ENCODE results near the gene ANKRD6.

The ANKRD6 gene

GRCh38 chr6:89564752-89565427, 131.9 kb downstream of the ANKRD6 start:
- no peak for DNase-seq (ENCODE audit: low spot score)

GRCh38 chr6:89566008-89566800, 133.3 kb downstream of the ANKRD6 start:
- no peak for DNase-seq (ENCODE audit: low spot score)

GRCh38 chr6:89566930-89567629, 134.1 kb downstream of the ANKRD6 start:
- DNase-seq (ENCODE audit: low spot score), result no peak

DNA sequence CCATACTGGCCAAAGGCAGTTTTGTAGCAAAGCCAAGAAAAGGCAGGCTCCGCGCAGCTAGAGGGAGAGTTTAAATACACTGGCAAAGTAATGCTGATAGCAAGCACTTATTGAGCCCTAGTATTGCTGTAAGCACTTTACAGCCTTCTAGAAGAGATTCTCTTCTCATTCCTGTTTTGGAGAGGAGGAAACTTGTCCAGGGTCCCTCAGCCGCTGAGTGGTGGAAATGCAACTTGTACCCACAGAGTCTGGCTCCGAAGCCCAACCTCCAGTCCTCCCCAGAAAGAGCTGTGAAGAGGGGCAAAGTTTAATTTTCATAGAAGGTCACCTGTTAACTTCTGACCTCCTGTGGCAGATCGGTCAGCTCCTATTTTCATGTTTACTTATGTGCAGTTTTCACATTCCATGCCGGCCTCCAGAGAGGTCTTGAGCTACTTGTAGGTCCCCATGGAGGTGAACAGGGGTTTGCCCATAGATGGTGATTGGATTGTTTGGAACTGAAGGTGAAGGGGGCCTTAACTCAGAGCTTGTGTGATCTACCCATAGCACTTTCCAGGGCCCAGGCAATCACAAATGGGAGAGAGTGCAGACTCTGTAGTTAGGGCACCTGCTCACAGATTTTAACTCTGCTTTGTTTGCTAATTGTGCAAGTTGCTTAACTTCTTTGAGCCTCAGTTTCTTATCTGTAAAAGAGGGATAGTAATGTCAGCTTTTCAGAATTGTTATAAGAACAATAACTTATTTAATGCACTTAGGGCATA, 134.9 kb downstream of the ANKRD6 start:
- DNase-seq (ENCODE audit: low spot score), result no peak

GRCh38 chr6:89574910-89575561, 142.1 kb downstream of the ANKRD6 start:
- no peak for DNase-seq (ENCODE audit: low spot score)

DNA sequence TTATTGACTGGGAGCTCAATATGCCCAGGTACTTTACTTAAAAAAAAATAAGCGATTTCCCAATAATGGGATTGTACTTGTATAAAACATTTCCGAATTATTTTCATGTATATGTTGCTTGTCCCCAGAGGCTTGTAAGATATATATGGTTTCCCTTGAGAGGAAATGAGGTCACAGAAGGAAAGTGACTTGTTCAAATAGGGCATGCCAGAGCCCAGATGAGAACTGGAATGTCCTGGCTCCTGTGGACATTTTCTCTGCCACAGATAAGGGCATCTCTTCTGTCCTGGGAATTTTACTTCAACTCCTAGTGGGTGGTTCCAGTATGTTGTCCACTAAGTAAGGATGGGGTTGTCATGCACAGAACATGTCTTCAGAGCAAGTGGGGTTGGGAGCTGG, 142.6 kb downstream of the ANKRD6 start:
- DNase-seq (ENCODE audit: low spot score), result no peak

GRCh38 chr6:89580997-89581666, 148.2 kb downstream of the ANKRD6 start:
- DNase-seq (ENCODE audit: low spot score), result no peak

GRCh38 chr6:89581689-89582088, 148.7 kb downstream of the ANKRD6 start:
- no peak for DNase-seq (ENCODE audit: low spot score)

DNA sequence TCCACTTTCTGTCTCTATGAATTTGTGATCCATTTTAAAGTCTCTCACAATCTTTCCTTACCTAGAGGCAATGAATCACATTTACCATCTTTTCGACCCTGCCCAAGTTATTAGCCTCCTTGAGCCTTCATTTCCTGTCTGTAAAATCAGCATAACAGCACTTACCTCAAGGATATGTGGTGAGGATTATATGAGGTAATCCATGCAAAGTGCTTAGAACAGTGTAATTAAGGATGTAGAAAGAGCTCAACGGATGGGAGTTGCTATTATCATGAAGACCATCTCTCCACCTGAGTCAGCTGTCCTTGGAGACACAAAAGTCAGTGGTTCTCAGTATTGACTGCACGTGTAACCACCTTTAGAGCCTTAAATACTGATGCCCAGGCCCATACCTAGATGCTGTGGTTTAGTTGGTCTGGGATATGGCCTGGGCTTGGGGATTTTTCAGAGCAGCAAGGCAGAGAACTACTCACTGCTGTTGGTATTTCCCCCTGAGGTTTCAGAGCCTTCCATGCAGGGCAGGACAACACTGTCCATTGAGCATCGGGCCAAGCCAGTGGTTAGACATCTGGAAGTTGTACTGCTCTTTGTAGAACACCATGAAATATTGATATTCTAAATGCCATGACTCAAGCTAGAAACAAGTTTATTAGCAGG, 149.8 kb downstream of the ANKRD6 start:
- DNase-seq (ENCODE audit: low spot score), result no peak

GRCh38 chr6:89583559-89583958, 150.6 kb downstream of the ANKRD6 start:
- DNase-seq (ENCODE audit: low spot score), result no peak

DNA sequence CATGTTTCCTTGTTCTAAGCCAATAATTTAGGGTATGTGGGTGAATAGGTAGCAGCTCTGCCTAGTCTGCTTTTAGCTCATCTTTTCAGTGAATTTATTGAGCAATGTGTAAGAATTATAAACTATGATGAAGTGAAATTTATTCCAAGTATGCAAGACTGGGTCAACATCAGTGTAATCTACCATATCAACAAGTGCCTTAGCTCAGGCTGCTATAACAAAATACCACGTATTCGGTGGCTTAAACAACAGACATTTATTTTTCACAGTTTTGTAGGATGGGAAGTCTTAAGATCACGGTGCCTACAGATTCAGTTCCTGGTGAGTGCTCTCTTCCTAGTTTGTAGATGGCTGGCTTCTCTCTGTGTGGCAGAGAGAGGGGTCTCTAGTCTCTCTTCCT, 151.6 kb downstream of the ANKRD6 start:
- DNase-seq (ENCODE audit: low spot score), result no peak

GRCh38 chr6:89585154-89585553, 152.2 kb downstream of the ANKRD6 start:
- DNase-seq (ENCODE audit: low spot score), result no peak

DNA sequence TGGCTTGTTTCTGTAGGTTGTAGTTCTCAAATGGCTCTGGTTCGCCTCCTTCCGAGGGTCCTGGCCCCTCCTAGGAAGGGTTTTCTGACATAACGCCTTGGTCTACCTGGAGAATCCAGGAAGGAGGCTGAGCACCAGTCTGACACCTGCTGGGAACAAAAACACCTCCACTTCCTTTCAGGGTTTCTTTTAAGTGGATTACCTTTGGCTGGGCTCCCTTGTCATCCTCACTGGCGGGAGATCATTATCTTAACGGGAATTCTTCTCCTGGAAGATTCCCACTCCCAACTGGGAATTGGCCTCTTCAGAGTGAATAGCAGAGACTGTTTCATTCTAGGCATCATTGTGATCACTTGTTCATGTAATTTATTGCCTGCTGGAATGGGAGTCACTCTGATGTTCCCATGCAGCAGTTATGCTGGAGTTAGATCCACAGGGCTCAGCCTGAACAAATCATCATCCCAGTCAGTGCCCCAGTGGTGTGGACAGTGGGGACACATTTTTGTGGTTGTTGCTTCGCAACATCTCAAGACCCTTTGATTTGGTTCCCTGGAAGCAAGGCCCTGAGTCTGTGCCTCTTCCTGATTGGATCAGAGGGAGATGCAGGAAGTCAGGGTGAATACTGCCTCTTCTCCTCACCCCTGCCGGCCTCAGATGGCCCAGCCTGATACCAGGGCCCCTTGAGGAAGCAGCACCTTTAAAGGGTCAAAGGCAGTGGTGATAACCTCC, 156.5 kb downstream of the ANKRD6 start:
- no peak for DNase-seq (ENCODE audit: low spot score)

- no peak for DNase-seq (ENCODE audit: low spot score)
Measured at GRCh38 chr6:89590133-89590532, 157.2 kb downstream of the ANKRD6 start.

DNA sequence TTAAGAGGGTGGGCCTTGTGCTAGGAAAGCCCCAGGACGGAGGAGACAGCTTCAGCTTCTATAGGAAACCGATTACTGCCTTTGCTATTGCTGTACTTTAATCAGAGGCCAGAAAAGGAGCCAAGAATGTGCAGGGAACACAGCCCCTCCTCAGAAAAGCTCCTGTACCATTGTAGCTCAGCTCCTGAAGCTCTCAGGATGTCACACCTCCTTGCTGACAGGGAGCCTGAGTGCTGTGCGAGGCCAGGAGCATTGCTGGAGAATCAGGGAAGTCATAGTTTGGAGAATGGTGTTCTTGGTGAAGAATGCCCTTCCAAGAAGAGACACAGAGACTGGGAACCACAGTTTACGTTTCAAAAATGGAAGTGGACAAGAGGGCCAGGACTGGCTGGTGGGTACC, 158.8 kb downstream of the ANKRD6 start:
- DNase-seq (ENCODE audit: low spot score), result no peak

DNA sequence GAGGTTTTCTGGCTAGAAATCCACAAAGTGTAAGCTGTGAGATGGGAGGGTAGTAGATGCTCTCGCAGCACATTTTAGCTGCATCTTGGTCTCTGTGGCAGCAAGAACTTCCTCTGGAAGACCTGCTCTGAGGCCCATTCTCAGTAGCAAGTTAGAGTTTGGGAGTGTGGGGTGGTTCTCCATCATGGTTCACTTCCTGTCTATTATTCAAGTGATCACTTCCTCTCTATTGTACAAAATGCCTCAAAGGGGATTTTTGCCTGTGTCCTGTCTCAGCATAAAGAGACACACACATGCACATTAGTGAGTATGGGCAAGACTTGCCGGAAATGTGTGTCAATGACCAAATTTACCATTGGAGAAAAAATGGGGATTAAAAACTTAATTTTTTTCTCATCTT, 163.1 kb downstream of the ANKRD6 start:
- no peak for DNase-seq (ENCODE audit: low spot score)

DNA sequence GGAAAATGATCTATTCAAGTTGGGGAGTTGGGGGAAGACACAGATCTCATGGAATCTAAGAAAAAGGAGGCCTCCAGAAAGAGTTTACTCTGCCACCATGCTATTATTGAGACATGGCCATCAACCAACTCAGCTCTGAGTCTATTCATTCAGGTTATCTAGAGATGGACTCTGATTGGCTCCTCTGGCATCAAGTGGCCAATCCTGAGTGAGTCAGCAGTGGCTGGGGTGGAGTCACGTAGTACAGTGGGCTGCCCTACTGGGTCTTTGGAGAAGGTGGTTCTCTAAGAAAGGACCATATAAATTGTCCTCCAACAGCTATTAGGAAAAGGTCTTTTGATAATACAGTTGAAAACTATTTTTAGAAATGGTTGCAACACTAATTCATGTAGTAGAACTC, 163.5 kb downstream of the ANKRD6 start:
- DNase-seq (ENCODE audit: low spot score), result no peak

- DNase-seq (ENCODE audit: low spot score), result no peak
Measured at GRCh38 chr6:89597372-89597771, 164.4 kb downstream of the ANKRD6 start.

- DNase-seq (ENCODE audit: low spot score), result peak; percentile 30
Measured at GRCh38 chr6:89597988-89598387, 165.0 kb downstream of the ANKRD6 start.

GRCh38 chr6:89599727-89600126, 166.8 kb downstream of the ANKRD6 start:
- no peak for DNase-seq (ENCODE audit: low spot score)
